SU-DHL-6 (cell line): ENCODE measurements around the gene FAM43B.
"Not testable (repeated sequence)": the region's sequence is repeated elsewhere in the genome, so short reads cannot be mapped to it uniquely, and the experiment has no call there.

Source experiments
- CTCF ChIP-seq: fragments of 200-600 bp; sonication (generic); IDR thresholded peaks from one replicate; pipeline ENCODE4 v1.5.1; 2017; ENCODE audit warnings: antibody characterized with exemption, mild to moderate bottlenecking, low read length, moderate library complexity; ENCODE audit not compliant: insufficient read depth, poor library complexity, severe bottlenecking
- EZH2phosphoT487 ChIP-seq: fragments of 200-600 bp; sonication (generic), shearing (Covaris generic); conservative IDR thresholded peaks from 2 replicates; pipeline ENCODE4 v1.6.1; 2018; ENCODE audit warnings: mild to moderate bottlenecking, antibody characterized with exemption, low read length, moderate library complexity, mixed read lengths

- TF ChIP-seq CTCF, EZH2phosphoT487: not testable (repeated sequence)
Measured at GRCh38 chr1:20519609-20520262, 32.6 kb upstream of the FAM43B start.
